ENCODE data around the gene DYNLT1. TPM values are rescaled to one million over a fixed set of nuclear protein-coding genes. Genes with fewer than 3 reads are reported as not detected.

The DYNLT1 gene
- total and polyA plus RNA-seq, 2 of the 13 experiments (the other 11 are each of a cell fraction or from before 2014, with no cell fraction given), result 108 to 171 TPM

GRCh38 chr6:158607411-158608170, 37.0 kb downstream of the DYNLT1 start:
- Histone ChIP-seq H4K20me1 (ENCODE audit: insufficient read depth, low read length) (peaks cover 43% of the 10 kb centered on the region; the same call in 1 of the 2 replicates), H3K36me3 (replicated peaks in 1 of 2; ENCODE audit: control insufficient read depth in 1 of 2, insufficient read depth in 2 of 2, low read length in 2 of 2) (peaks cover 71 to 99% of the 10 kb centered on the region in 2 experiments), H3K4me1 (ENCODE audit: insufficient read depth, low read length) (no peaks in the 10 kb centered on the region), H3K27ac (ENCODE audit: extremely low read length, insufficient read depth, low read length) (no peak overlapping the region), H3K9ac (ENCODE audit: insufficient read depth, low read depth, low read length) (no peak overlapping the region), H2AFZ (ENCODE audit: low read length) (no peak overlapping the region), H3K4me3 (replicated peaks in 1 of 3; ENCODE audit: insufficient read depth in 1 of 3, low read depth in 2 of 3, low read length in 3 of 3) (no peak overlapping the region), H3K4me2 (ENCODE audit: low read depth, low read length) (no peak overlapping the region), H3K9me3 (ENCODE audit: low read length) (no peaks in the 10 kb centered on the region), H3K79me2 (ENCODE audit: insufficient read depth, low read length) (peaks cover 11% of the 10 kb centered on the region), H3K27me3 (ENCODE audit: control insufficient read depth in 1 of 2, insufficient read depth in 2 of 2, low read length in 2 of 2) (no peaks in the 10 kb centered on the region)
- TF ChIP-seq ZNF782 (CRISPR knock-in tag; IDR thresholded peaks at IDR 0.05; ENCODE audit: borderline replicate concordance) (no peak), NFE2 (CRISPR knock-in tag; IDR thresholded peaks at IDR 0.05) (no peak), TSC22D2 (CRISPR knock-in tag; IDR thresholded peaks at IDR 0.05; ENCODE audit: borderline replicate concordance) (no peak)
- in situ Hi-C loops (cut with HindIII; ENCODE audit: extremely low pct_ligation_motif_present, low pct_unique_long_range_greater_than_20kb), result no loop called here
- no TSS peak for BruUV-seq (replicated peaks)
- POLR2A ChIA-PET, result no interaction called here
- intact Hi-C loops (cut with micrococcal nuclease; ENCODE audit: unreplicated experiment), result no loop called here
- ATAC-seq (no peak), FAIRE-seq (no peak), DNase-seq (ENCODE audit: low spot score) (no peak)
- CTCF ChIA-PET (ENCODE audit: low intra/inter-chr PET ratio, low total read pairs), result no interaction called here
- 98% methylated on average over 13 of the region's 14 CpGs for WGBS (ENCODE audit: low lambda C conversion rate)

- no peaks in the 10 kb centered on the region for H3K27me3 ChIP-seq (ENCODE audit: control insufficient read depth in 1 of 2, insufficient read depth in 2 of 2, low read length in 2 of 2)
- no peak for ATAC-seq
- in situ Hi-C loops (cut with HindIII; ENCODE audit: extremely low pct_ligation_motif_present, low pct_unique_long_range_greater_than_20kb), result no loop called here
- no peak for DNase-seq (ENCODE audit: low spot score)
- TF ChIP-seq ZNF251 (CRISPR knock-in tag; IDR thresholded peaks at IDR 0.05) (no peak), MZF1 (CRISPR knock-in tag; IDR thresholded peaks at IDR 0.05; ENCODE audit: borderline replicate concordance) (0 out of 2 replicates have a peak, but pooled peaks have one; percentile 22)
- H2AFZ ChIP-seq (ENCODE audit: low read length), result no peak overlapping the region
- peaks cover 40% of the 10 kb centered on the region; the same call in 1 of the 2 replicates for H4K20me1 ChIP-seq (ENCODE audit: insufficient read depth, low read length)
- no peak overlapping the region for H3K4me2 ChIP-seq (ENCODE audit: low read depth, low read length)
- H3K27ac ChIP-seq (ENCODE audit: extremely low read length, insufficient read depth, low read length), result no peak overlapping the region
- peaks cover 70 to 99% of the 10 kb centered on the region in 2 experiments for H3K36me3 ChIP-seq (replicated peaks in 1 of 2; ENCODE audit: control insufficient read depth in 1 of 2, insufficient read depth in 2 of 2, low read length in 2 of 2)
- POLR2A ChIA-PET, result no interaction called here
- CTCF ChIA-PET (ENCODE audit: low intra/inter-chr PET ratio, low total read pairs), result no interaction called here
- no peak for FAIRE-seq
- H3K79me2 ChIP-seq (ENCODE audit: insufficient read depth, low read length), result peaks cover 18% of the 10 kb centered on the region
- WGBS (ENCODE audit: low lambda C conversion rate), result 96% methylated on average over 7 of the region's 7 CpGs
- no peaks in the 10 kb centered on the region for H3K9me3 ChIP-seq (ENCODE audit: low read length)
- no peaks in the 10 kb centered on the region for H3K4me1 ChIP-seq (ENCODE audit: insufficient read depth, low read length)
- intact Hi-C loops (cut with micrococcal nuclease; ENCODE audit: unreplicated experiment), result no loop called here
- no peak overlapping the region for H3K9ac ChIP-seq (ENCODE audit: insufficient read depth, low read depth, low read length)
- BruUV-seq (replicated peaks), result no TSS peak
- no peak overlapping the region for H3K4me3 ChIP-seq (replicated peaks in 1 of 3; ENCODE audit: insufficient read depth in 1 of 3, low read depth in 2 of 3, low read length in 3 of 3)
Measured at GRCh38 chr6:158606935-158607334, 37.6 kb downstream of the DYNLT1 start.
